Measurements from ENCODE around the gene RWDD2A.

- TF ChIP-seq CTCF (conservative IDR thresholded peaks at IDR 0.05) = no peak
- no peak for TF ChIP-seq EZH2 (IDR thresholded peaks at IDR 0.05; ENCODE audit: low read depth)
Observed at GRCh38 chr6:83185096-83185495, 8.1 kb upstream of the RWDD2A start.
